GM10248 (cell line): ENCODE results near the gene DGKG.

ENCODE experiments used
- CTCF ChIA-PET: fragments of 300-600 bp; sonication (Branson Sonifier 250); formaldehyde crosslinking; extraction: SDS; loops from one replicate; lab custom pipeline; 2021; ENCODE audit warnings: antibody characterized with exemption; lab: Yijun Ruan, JAX
- POLR2A ChIA-PET: fragments of 350-650 bp; sonication (Branson Sonifier 250); formaldehyde crosslinking; extraction: SDS; loops from one replicate; lab custom pipeline; 2020; ENCODE audit warnings: antibody characterized with exemption; lab: Yijun Ruan, JAX
- DNase-seq: peaks from one replicate; pipeline ENCODE4 v3.0.0; 2012; ENCODE audit errors: extremely low spot score
- TF ChIP-seq, protein P1 (sequence below): IDR thresholded peaks from 2 replicates; pipeline ENCODE4 v1.5.1; 2012; ENCODE audit warnings: mild to moderate bottlenecking, low read depth; ENCODE audit errors: extremely low read depth, missing control alignments, control extremely low read depth

Gene DGKG

GRCh38 chr3:186207515-186207914 is 154.5 kb downstream of the DGKG start:
- POLR2A ChIA-PET: no interaction called here

DNA sequence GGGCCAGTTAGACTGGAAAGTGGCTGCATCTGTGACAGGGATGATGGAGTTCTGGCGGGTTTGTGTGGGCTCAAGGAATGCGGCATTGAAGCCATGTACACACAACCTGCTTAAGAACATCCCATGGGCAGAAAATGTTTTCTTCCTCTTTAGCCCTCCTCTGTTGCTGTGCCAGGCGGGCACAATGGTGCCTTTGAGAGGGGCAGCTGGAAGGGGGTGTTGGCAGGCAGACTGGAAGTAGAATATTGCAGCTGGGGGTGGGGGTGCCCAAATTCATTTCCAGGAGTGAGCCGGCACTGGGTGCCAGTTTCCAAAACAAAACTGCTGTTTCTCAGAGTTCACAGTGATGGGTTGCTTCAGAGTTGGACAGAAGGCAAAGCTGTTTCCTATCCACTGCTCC is 161.3 kb downstream of the DGKG start:
- no peak for DNase-seq
- TF ChIP-seq, protein P1, sequence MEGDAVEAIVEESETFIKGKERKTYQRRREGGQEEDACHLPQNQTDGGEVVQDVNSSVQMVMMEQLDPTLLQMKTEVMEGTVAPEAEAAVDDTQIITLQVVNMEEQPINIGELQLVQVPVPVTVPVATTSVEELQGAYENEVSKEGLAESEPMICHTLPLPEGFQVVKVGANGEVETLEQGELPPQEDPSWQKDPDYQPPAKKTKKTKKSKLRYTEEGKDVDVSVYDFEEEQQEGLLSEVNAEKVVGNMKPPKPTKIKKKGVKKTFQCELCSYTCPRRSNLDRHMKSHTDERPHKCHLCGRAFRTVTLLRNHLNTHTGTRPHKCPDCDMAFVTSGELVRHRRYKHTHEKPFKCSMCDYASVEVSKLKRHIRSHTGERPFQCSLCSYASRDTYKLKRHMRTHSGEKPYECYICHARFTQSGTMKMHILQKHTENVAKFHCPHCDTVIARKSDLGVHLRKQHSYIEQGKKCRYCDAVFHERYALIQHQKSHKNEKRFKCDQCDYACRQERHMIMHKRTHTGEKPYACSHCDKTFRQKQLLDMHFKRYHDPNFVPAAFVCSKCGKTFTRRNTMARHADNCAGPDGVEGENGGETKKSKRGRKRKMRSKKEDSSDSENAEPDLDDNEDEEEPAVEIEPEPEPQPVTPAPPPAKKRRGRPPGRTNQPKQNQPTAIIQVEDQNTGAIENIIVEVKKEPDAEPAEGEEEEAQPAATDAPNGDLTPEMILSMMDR: no peak
- CTCF ChIA-PET: interaction anchor here (0.8 to 1.9 kb wide), 6 partner anchors 9 to 192 kb away, joined by 3 to 6 read pairs (median 4); no protein-coding TSS in a partner anchor
- POLR2A ChIA-PET: no interaction called here

More at GRCh38 chr3:186207515-186207914, 154.5 kb downstream of the DGKG start:
- CTCF ChIA-PET: interaction anchor here (1.1 to 2.7 kb wide), 3 partner anchors 10 to 20 kb away, joined by 3 to 11 read pairs (median 6); no protein-coding TSS in a partner anchor
- TF ChIP-seq, protein P1: no peak
- no peak for DNase-seq

DNA sequence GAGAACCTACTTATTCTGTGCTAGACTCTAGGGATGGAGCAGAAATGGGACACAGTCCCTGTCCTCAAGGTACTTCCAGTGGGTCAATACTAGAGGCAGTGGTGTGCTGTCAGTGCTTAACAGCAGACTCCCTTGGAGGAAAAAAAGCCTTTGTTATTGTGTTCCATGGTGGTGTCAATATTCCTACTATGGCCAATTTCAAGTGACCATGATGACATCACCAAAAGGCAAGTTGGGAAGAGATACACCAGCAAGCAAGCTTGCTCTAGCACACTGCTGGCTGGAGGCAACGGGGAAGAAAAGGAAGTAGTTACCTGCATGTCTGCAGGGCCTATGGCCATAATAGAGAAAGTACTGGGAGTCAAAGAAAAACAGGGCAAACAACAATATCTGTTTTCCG is 163.6 kb downstream of the DGKG start:
- TF ChIP-seq, protein P1: no peak
- DNase-seq: no peak
- ChIA-PET POLR2A (no interaction called here), CTCF (no interaction called here)

DNA sequence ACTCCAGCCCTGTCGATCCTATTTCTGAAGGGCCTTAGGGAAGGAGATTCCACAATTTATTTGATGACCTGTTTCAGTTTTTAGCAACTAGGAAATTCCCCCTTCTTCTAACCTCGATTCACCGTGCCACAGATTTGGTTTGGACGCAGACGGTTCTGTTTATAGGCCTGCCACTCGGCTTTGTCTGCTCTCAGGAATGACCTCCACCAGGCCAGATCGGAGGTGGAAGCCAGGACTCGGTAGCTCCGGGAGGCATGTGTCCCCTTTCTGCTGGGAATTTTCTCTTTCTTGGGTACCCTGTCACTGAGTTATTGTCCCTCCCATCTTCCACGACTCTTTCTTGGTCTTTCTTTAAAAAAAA is 167.6 kb downstream of the DGKG start:
- TF ChIP-seq, protein P1: no peak
- DNase-seq: no peak
- POLR2A ChIA-PET: interaction anchor here (0.7 kb wide), 1 partner anchor 19 kb away, joined by 8 read pairs; no protein-coding TSS in a partner anchor
- CTCF ChIA-PET: no interaction called here

- POLR2A ChIA-PET: no interaction called here
- peak; percentile 24 for DNase-seq
- CTCF ChIA-PET: interaction anchor here (1.4 kb wide), 1 partner anchor 10 kb away, joined by 3 read pairs; no protein-coding TSS in a partner anchor
- TF ChIP-seq, protein P1: no peak
These were observed 168.2 kb downstream of the DGKG start for GRCh38 chr3:186193534-186194450.

GRCh38 chr3:186192823-186193222 is 169.2 kb downstream of the DGKG start:
- TF ChIP-seq, protein P1: no peak
- POLR2A ChIA-PET: no interaction called here
- CTCF ChIA-PET: interaction anchor here (1.0 to 1.4 kb wide), 2 partner anchors 9 to 11 kb away, joined by 3 read pairs; no protein-coding TSS in a partner anchor
- DNase-seq: no peak
